ENCODE data around the gene SPRY2. TPM values are rescaled to one million over a fixed set of nuclear protein-coding genes. Genes with fewer than 3 reads are reported as not detected.

The SPRY2 gene
- total RNA-seq, 4 donors from 2014 or later: 44.3 to 46.1 (median 44.7) TPM

DNA sequence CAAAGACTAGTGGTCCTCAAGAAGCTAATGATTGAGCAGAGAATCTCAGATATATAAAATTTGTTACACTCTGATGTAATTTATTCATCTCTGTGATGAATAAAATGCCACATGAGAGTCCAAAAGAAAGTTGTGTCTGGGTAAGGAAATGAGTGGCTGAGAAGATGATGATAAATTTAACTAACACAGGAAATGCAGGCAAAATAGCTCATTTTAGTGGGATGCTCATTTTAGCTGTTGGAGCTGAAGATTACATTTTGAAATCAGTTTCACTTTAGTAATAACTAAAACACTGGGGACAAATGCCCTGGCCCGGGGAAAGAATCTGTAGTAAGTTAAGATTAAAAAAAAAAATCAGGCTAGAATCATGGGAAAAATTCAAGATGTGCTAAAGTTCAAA is 35.2 kb downstream of the SPRY2 start:
- Histone ChIP-seq H3K27ac (replicated peaks in 1 of 4) (peak overlapping the region in 2 of 4 donors; percentile 19 to 21), H3K36me3 (no peaks in the 10 kb centered on the region), H3K27me3 (no peaks in the 10 kb centered on the region), H3K9me3 (no peaks in the 10 kb centered on the region), H3K4me3 (no peak overlapping the region), H3K4me1 (peaks cover 6 to 17% (median 11%) of the 10 kb centered on the region in 4 donors)
- intact Hi-C loops (cut with DNase I): no loop called here
- DNase-seq (ENCODE audit: extremely low spot score): no peak
- TF ChIP-seq EP300 (IDR thresholded peaks at IDR 0.05) (no peak), POLR2A (IDR thresholded peaks at IDR 0.05; ENCODE audit: low read depth) (no peak), POLR2AphosphoS5 (IDR thresholded peaks at IDR 0.05) (no peak)
- TF ChIP-seq, protein P1, sequence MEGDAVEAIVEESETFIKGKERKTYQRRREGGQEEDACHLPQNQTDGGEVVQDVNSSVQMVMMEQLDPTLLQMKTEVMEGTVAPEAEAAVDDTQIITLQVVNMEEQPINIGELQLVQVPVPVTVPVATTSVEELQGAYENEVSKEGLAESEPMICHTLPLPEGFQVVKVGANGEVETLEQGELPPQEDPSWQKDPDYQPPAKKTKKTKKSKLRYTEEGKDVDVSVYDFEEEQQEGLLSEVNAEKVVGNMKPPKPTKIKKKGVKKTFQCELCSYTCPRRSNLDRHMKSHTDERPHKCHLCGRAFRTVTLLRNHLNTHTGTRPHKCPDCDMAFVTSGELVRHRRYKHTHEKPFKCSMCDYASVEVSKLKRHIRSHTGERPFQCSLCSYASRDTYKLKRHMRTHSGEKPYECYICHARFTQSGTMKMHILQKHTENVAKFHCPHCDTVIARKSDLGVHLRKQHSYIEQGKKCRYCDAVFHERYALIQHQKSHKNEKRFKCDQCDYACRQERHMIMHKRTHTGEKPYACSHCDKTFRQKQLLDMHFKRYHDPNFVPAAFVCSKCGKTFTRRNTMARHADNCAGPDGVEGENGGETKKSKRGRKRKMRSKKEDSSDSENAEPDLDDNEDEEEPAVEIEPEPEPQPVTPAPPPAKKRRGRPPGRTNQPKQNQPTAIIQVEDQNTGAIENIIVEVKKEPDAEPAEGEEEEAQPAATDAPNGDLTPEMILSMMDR (IDR thresholded peaks at IDR 0.05): no peak
- 36% methylated on average over 1 of the region's 1 CpG for WGBS

DNA sequence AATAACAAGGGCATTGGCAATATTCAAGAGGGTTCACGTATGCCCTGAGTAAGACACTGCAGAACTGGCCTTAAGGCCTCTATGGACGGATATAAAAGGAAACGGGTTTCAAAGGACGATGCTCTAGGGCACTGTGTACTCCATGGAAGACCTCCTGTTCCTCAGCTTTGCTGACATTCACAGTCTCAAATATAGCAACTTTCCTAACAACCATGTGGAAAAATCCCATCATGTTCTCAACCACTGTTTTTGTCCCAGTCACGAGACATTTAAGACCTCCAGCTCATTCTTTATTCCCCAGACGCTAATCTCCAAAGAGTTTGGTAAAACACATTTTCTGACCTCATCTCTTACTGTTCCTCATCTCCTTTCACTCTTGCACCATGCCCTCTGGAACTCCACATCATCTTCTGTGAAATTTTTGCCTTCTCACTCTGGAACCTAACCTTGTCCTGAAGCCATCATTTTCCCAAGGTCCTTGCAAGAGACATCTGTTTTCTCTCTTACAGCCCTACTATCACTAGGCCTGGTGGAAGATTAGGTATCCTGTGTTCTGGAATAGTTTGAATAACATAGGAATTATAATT is 37.6 kb downstream of the SPRY2 start:
- TF ChIP-seq POLR2AphosphoS5 (IDR thresholded peaks at IDR 0.05) (no peak), EP300 (IDR thresholded peaks at IDR 0.05) (no peak), POLR2A (IDR thresholded peaks at IDR 0.05; ENCODE audit: low read depth) (no peak)
- TF ChIP-seq, protein P1 (IDR thresholded peaks at IDR 0.05): no peak
- intact Hi-C loops (cut with DNase I): no loop called here

DNA sequence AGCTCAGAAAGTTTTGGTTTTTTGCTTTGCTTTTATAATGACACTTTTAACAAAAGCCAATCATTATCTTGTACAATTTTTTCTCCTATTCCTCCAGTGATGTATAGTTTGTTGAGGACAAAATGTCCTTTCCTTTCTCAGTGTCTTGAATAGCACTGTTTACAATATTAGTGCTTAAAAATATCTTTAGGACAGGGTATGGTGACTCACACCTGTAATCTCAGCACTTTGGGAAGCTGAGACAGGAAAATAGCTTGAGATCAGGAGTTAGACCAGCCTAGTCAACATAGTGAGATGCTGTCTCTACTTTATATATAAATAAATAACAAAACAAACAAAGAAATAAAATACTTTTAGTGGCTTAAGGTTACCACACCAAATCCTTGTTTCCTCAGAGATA is 41.9 kb downstream of the SPRY2 start:
- no peak overlapping the region for H3K4me3 ChIP-seq
- no peaks in the 10 kb centered on the region for H3K27me3 ChIP-seq
- H3K9me3 ChIP-seq: no peaks in the 10 kb centered on the region
- intact Hi-C loops (cut with DNase I): no loop called here
- no peaks in the 10 kb centered on the region for H3K4me1 ChIP-seq
- no peak for DNase-seq (ENCODE audit: extremely low spot score)
- TF ChIP-seq, protein P1 (IDR thresholded peaks at IDR 0.05): no peak
- no peak overlapping the region for H3K27ac ChIP-seq (replicated peaks in 1 of 4)
- H3K36me3 ChIP-seq: no peaks in the 10 kb centered on the region

More for the DNA sequence above, 37.6 kb downstream of the SPRY2 start:
- WGBS: 95% methylated on average over 6 of the region's 6 CpGs
- Histone ChIP-seq H3K9me3 (no peaks in the 10 kb centered on the region), H3K4me3 (no peak overlapping the region), H3K27me3 (no peaks in the 10 kb centered on the region), H3K36me3 (no peaks in the 10 kb centered on the region), H3K4me1 (peaks cover 6 to 17% (median 11%) of the 10 kb centered on the region in 4 donors), H3K27ac (replicated peaks in 1 of 4) (no peak overlapping the region)
- DNase-seq (ENCODE audit: extremely low spot score): no peak

DNA sequence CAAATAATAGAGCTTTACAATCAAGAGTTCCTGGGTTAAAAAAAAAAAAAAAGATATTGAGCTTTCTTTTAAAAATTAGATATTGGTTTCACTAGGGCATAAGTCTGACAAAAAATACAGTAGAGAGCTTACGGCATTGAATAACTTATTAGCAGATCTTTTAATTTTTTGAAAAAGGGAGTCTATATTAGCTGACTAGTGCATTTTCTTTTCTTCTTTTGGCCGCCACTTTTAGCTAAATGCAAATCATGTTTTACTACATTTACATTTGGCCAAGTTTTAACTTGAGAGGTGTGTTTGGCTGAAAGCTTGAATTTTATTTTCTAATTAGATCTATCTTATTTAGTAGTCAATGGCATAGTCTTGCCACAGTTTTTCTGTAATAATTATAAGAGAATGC is 43.4 kb downstream of the SPRY2 start:
- DNase-seq (ENCODE audit: extremely low spot score): no peak
- TF ChIP-seq, protein P1 (IDR thresholded peaks at IDR 0.05): no peak
- no peak for TF ChIP-seq POLR2AphosphoS5 (IDR thresholded peaks at IDR 0.05)
- TF ChIP-seq EP300 (IDR thresholded peaks at IDR 0.05): no peak
- Histone ChIP-seq H3K9me3 (no peaks in the 10 kb centered on the region), H3K27me3 (no peaks in the 10 kb centered on the region), H3K36me3 (no peaks in the 10 kb centered on the region), H3K4me3 (no peak overlapping the region), H3K4me1 (no peaks in the 10 kb centered on the region), H3K27ac (replicated peaks in 1 of 4) (no peak overlapping the region)
- WGBS: 99% methylated on average over 2 of the region's 2 CpGs
- intact Hi-C loops (cut with DNase I): no loop called here

DNA sequence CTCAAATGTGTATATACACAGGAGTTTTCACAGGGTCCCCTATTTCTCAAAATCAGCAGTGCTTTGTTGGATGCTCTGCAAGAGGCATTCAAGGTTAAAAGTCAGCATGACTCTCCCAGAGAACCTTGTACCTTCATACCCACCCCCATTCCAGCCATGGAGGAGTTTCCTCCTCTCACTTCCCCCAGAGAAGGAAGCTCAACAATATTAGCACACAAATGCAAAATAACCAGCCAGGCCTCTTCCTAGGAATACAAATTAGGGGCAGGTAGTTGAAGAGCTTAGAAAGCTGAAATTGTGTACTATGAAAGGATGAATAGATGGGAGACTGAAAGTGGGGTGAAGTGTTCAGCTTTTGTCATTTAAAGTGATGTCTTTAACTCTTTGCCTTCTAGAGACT is 43.8 kb downstream of the SPRY2 start:
- TF ChIP-seq POLR2AphosphoS5 (IDR thresholded peaks at IDR 0.05): no peak
- no peak for TF ChIP-seq EP300 (IDR thresholded peaks at IDR 0.05)
- TF ChIP-seq, protein P1 (IDR thresholded peaks at IDR 0.05): no peak
- TF ChIP-seq POLR2A (IDR thresholded peaks at IDR 0.05; ENCODE audit: low read depth): no peak
- Histone ChIP-seq H3K36me3 (no peaks in the 10 kb centered on the region), H3K4me1 (no peaks in the 10 kb centered on the region), H3K27me3 (no peaks in the 10 kb centered on the region), H3K9me3 (no peaks in the 10 kb centered on the region), H3K27ac (replicated peaks in 1 of 4) (no peak overlapping the region), H3K4me3 (no peak overlapping the region)
- intact Hi-C loops (cut with DNase I): no loop called here
- DNase-seq (ENCODE audit: extremely low spot score): peak; percentile 17
